ENCODE data around the gene HPS4. TPM values are rescaled to one million over a fixed set of nuclear protein-coding genes. Genes with fewer than 3 reads are reported as not detected.

The HPS4 gene
- total and polyA plus RNA-seq, 2 of the 8 experiments (the other 6 are each of a cell fraction or from before 2014, with no cell fraction given) = 28.0 to 35.2 TPM

- peaks cover 0 to 5% (median 3%) of the 10 kb centered on the region in 4 experiments; a peak in 3 of 7 replicates for H3K4me1 ChIP-seq (replicated peaks in 1 of 4; ENCODE audit: control insufficient read depth in 3 of 4, insufficient read depth in 4 of 4, low read length in 3 of 4)
- H3K9me3 ChIP-seq (ENCODE audit: insufficient read depth in 2 of 2, low read depth in 1 of 2, low read length in 1 of 2) = no peaks in the 10 kb centered on the region
- no peak overlapping the region for H2BK120ac ChIP-seq (replicated peaks; ENCODE audit: low read depth, low read length)
- no peak for DNase-seq (ENCODE audit: low read depth in 1 of 2, low spot score in 2 of 2)
- H2BK15ac ChIP-seq (ENCODE audit: low read length) = no peak overlapping the region
- ChIA-PET POLR2A (ENCODE audit: partially characterized antibody) (interaction anchor here (0.7 to 2.3 kb wide), 6 partner anchors 11 to 158 kb away, joined by 3 to 9 read pairs (median 4); partner anchors contain the start of genes HPS4 and SRRD), CTCF (ENCODE audit: partially characterized antibody) (interaction anchor here (0.6 to 1.8 kb wide), 3 partner anchors 23 to 599 kb away, joined by 3 to 5 read pairs (median 3); no protein-coding TSS in a partner anchor)
- no peak overlapping the region for H3K56ac ChIP-seq (replicated peaks; ENCODE audit: insufficient read length, low read depth, low read length)
- H4K91ac ChIP-seq (replicated peaks; ENCODE audit: insufficient read length, low read length) = no peak overlapping the region
- H3K4me3 ChIP-seq (ENCODE audit: extremely low read depth in 1 of 4, insufficient read depth in 2 of 4, low read depth in 3 of 4, low read length in 4 of 4) = no peak overlapping the region
- H3K18ac ChIP-seq (ENCODE audit: extremely low read depth, low read length) = no peak overlapping the region
- FAIRE-seq = no peak
- H3K27ac ChIP-seq (ENCODE audit: low read depth, low read length) = no peak overlapping the region
- no peak overlapping the region for H2AK5ac ChIP-seq (ENCODE audit: low read depth, low read length)
- no peak overlapping the region for H4K8ac ChIP-seq (ENCODE audit: extremely low read depth, insufficient read depth, low read length)
- H3K4ac ChIP-seq (replicated peaks; ENCODE audit: insufficient read length, low read depth, low read length) = no peak overlapping the region
- WGBS, 2 experiments (ENCODE audit: extremely low coverage in 1 of 2, insufficient coverage in 1 of 2, insufficient read length in 1 of 2, insufficient replicate concordance in 2 of 2, low coverage in 1 of 2, low lambda C conversion rate in 2 of 2, missing lambda C conversion rate in 1 of 2) = 92% methylated on average over 12 of the region's 12 CpGs; no CpG with 5 or more reads in 1 of the 2 experiments
- no peak overlapping the region; a peak in 1 of 4 replicates for H3K4me2 ChIP-seq (ENCODE audit: insufficient read depth in 1 of 2, low read depth in 2 of 2, low read length in 2 of 2)
- H3K23ac ChIP-seq (ENCODE audit: insufficient read length) = no peak overlapping the region
- no peak overlapping the region for H4K5ac ChIP-seq (ENCODE audit: insufficient read length, low read depth, low read length)
- no peak overlapping the region for H2BK12ac ChIP-seq (ENCODE audit: low read depth, low read length)
- peaks cover 2 to 6% (median 5%) of the 10 kb centered on the region in 4 experiments; a peak in 4 of 8 replicates for H3K36me3 ChIP-seq (ENCODE audit: control insufficient read depth in 2 of 4, insufficient read depth in 4 of 4, low read length in 3 of 4)
- H2BK20ac ChIP-seq (ENCODE audit: low read length) = no peak overlapping the region
- H3K79me2 ChIP-seq (ENCODE audit: control insufficient read depth in 1 of 2, insufficient read depth in 2 of 2, low read length in 2 of 2) = peaks cover 4 to 19% of the 10 kb centered on the region in 2 experiments
- no peak overlapping the region for H2AFZ ChIP-seq (ENCODE audit: low read length)
- H2BK5ac ChIP-seq (ENCODE audit: low read depth, low read length) = no peak overlapping the region
- H3K23me2 ChIP-seq (ENCODE audit: low read depth, low read length) = peaks cover 6% of the 10 kb centered on the region; the same call in 1 of the 2 replicates
- H3K9ac ChIP-seq (replicated peaks in 1 of 4; ENCODE audit: extremely low read depth in 1 of 4, low read depth in 3 of 4, low read length in 3 of 4) = no peak overlapping the region
- H3K27me3 ChIP-seq (replicated peaks in 1 of 4; ENCODE audit: control insufficient read depth in 3 of 4, extremely low read depth in 1 of 4, insufficient read depth in 3 of 4, low read length in 3 of 4) = no peaks in the 10 kb centered on the region
- no peaks in the 10 kb centered on the region for H4K20me1 ChIP-seq (replicated peaks in 1 of 2; ENCODE audit: control insufficient read depth in 1 of 2, insufficient read depth in 2 of 2, low read length in 2 of 2)
- no peak overlapping the region for H3K14ac ChIP-seq (ENCODE audit: insufficient read length)
- H3K79me1 ChIP-seq (ENCODE audit: low read depth, low read length) = no peaks in the 10 kb centered on the region; the same call in 1 of the 2 replicates
- TF ChIP-seq EZH2 (IDR thresholded peaks at IDR 0.05; ENCODE audit: low read depth, low read length, severe bottlenecking) = no peak
Observed at GRCh38 chr22:26514419-26515161, 31.0 kb upstream of the HPS4 start.

All from H1 (cell line).